GM18907 (cell line): ENCODE data around the gene MMRN2.
A peak's percentile ranks its signal among the peaks of the same experiment; 100 is the strongest.

ENCODE experiments used
- ATAC-seq: cut with Tn5 transposase; IDR thresholded peaks from one replicate; pipeline ENCODE4 v1.9.1; 2021; ENCODE audit warnings: mild to moderate bottlenecking, moderate library complexity; ENCODE audit not compliant: unreplicated experiment

The MMRN2 gene

GRCh38 chr10:86899670-86900276, 57.6 kb downstream of the MMRN2 start:
- peak; percentile 64 for ATAC-seq

- no peak for ATAC-seq
Measured at GRCh38 chr10:86899132-86899531, 58.3 kb downstream of the MMRN2 start.

GRCh38 chr10:86898511-86898910, 58.9 kb downstream of the MMRN2 start:
- no peak for ATAC-seq

GRCh38 chr10:86889997-86890396, 67.4 kb downstream of the MMRN2 start:
- ATAC-seq, result no peak

- peak; percentile 97 for ATAC-seq
Measured at GRCh38 chr10:86888585-86889381, 68.6 kb downstream of the MMRN2 start.
